HAP-1 (cell line): ENCODE data around the gene MN1.
A peak's percentile ranks its signal among the peaks of the same experiment; 100 is the strongest.
"Not testable (repeated sequence)": the region's sequence is repeated elsewhere in the genome, so short reads cannot be mapped to it uniquely, and the experiment has no call there.

Source experiments
- DNase-seq, 2 experiments: peaks; one replicate each; pipeline ENCODE4 v3.0.0-alpha.2; 2016 to 2020; ENCODE audit warnings: low spot score in 2 of 2
- H3K27me3 ChIP-seq: fragments of 250-450 bp; sonication (Bioruptor Pico); 2 replicates; pipeline ENCODE4 v1.5.1; 2020; ENCODE audit warnings: low read depth, mild to moderate bottlenecking, moderate library complexity
- H3K36me3 ChIP-seq: fragments of 250-450 bp; sonication (Bioruptor Pico); replicated peaks from 2 replicates; pipeline ENCODE4 v1.5.1; 2020; ENCODE audit warnings: mild to moderate bottlenecking
- H3K4me1 ChIP-seq: fragments of 250-450 bp; sonication (Bioruptor Pico); 2 replicates; pipeline ENCODE4 v1.5.1; 2020; ENCODE audit warnings: mild to moderate bottlenecking
- H3K4me3 ChIP-seq: fragments of 250-450 bp; sonication (Bioruptor Pico); 2 replicates; pipeline ENCODE4 v1.5.1; 2020; ENCODE audit warnings: mild to moderate bottlenecking, moderate library complexity
- H3K9me3 ChIP-seq: fragments of 250-450 bp; sonication (Bioruptor Pico); 2 replicates; pipeline ENCODE4 v1.5.1; 2020; ENCODE audit warnings: mild to moderate bottlenecking, moderate library complexity
- in situ Hi-C: fragments of 300-500 bp; cut with MboI; formaldehyde crosslinking; loops from 3 replicates; pipeline ENCODE4 v1.14.3; 2020; ENCODE audit warnings: low sequenced_read_pairs, inconsistent platforms, mixed read lengths

Gene MN1

DNA sequence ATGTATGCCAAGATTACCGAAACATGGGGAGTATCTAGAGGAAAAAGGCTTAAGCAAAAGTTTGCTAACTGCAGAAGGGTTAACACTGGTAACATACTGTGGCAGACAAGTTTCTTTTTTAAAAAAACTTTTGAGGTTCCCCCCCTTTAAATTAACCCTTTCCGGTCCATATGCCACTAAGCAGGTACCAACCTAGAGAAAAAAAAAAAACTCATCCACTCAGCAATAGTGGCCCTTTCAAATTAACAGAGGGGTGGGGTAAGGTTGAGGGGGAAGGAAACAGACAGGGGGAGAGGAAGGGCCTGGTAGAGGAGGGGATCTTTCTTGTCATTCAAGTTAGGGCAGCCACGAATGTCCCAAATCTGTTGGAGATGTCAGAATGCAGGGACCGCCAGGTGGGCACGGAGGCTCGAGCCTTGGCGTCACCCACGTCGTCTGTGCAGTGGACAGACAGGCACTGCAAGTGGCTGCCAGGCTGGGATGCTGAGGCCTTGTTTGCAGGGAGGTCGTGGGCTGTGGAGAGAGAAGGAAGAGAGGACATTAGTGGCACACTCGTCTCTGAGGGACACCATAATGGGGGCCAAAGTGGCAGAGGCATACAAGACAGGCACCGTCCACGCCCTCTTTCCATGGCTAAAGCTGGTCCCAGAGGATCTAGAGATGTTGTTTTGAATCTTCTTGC is 50.8 kb downstream of the MN1 start:
- H3K27me3 ChIP-seq: no peaks in the 10 kb centered on the region
- H3K36me3 ChIP-seq: no peaks in the 10 kb centered on the region
- in situ Hi-C loops: no loop called here
- no peaks in the 10 kb centered on the region for H3K9me3 ChIP-seq
- DNase-seq: no peak
- H3K4me1 ChIP-seq: peaks cover 5% of the 10 kb centered on the region
- H3K4me3 ChIP-seq: no peak overlapping the region

DNA sequence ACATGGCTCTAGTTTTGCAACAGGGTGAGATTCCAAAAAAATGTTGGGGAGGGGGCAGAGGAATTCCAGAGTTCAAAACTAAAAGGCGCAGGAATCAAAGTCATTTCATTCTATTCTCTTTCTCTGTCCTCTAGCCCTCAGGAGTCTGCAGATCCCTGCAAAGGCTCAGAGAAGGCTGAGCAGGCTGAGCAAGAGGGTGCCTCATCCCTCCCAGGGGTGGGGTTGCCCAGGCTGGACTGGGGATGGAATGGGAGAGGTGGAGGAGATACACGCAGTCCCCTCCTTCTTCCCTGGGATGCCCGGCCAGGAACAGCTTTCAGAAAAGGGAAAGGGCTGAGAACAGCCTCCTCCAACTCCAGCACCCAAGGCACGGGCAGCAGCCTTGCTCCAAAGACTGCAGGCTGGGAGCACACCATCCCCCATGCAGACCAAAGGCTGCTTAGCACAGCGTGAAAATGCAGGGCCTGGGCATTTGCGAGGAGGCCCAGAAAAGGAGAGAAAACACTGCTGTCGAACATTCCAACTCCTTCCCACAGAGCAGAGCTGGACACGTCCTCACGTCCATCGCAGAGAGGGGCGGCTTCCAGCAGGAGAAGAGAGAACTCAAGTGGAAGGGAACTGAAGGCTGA is 51.8 kb downstream of the MN1 start:
- peak in 1 of 2 experiments; percentile 37 for DNase-seq
- in situ Hi-C loops: no loop called here
- Histone ChIP-seq H3K4me1 (peaks cover 5% of the 10 kb centered on the region), H3K36me3 (no peaks in the 10 kb centered on the region), H3K27me3 (no peaks in the 10 kb centered on the region), H3K4me3 (no peak overlapping the region), H3K9me3 (no peaks in the 10 kb centered on the region)

GRCh38 chr22:27748751-27749191 is 52.8 kb downstream of the MN1 start:
- Histone ChIP-seq H3K36me3 (no peaks in the 10 kb centered on the region), H3K4me1 (peaks cover 5% of the 10 kb centered on the region), H3K9me3 (no peaks in the 10 kb centered on the region), H3K27me3 (no peaks in the 10 kb centered on the region), H3K4me3 (no peak overlapping the region)
- no peak for DNase-seq
- in situ Hi-C loops: no loop called here

DNA sequence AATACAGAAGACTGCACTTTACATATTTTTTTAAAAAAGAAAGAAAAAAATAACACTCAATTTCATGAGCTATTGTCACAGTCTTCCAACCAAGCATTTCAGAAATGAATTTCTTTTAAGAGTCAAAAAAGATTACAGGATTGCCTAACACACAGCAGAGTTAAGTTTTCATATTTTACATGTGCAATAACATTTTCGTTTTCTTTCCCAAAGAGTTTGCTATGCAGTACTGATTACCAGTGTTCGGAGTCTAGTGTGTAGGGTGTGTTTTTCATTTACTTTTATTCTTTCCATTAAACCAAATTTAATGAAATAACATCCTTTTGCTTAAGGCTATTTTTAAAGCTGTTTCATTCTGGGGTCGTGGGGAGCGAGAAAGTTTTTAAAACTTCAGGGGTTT is 53.2 kb downstream of the MN1 start:
- Histone ChIP-seq H3K36me3 (no peaks in the 10 kb centered on the region), H3K4me1 (peaks cover 5% of the 10 kb centered on the region), H3K27me3 (no peaks in the 10 kb centered on the region), H3K4me3 (no peak overlapping the region), H3K9me3 (no peaks in the 10 kb centered on the region)
- no peak for DNase-seq
- in situ Hi-C loops: no loop called here

DNA sequence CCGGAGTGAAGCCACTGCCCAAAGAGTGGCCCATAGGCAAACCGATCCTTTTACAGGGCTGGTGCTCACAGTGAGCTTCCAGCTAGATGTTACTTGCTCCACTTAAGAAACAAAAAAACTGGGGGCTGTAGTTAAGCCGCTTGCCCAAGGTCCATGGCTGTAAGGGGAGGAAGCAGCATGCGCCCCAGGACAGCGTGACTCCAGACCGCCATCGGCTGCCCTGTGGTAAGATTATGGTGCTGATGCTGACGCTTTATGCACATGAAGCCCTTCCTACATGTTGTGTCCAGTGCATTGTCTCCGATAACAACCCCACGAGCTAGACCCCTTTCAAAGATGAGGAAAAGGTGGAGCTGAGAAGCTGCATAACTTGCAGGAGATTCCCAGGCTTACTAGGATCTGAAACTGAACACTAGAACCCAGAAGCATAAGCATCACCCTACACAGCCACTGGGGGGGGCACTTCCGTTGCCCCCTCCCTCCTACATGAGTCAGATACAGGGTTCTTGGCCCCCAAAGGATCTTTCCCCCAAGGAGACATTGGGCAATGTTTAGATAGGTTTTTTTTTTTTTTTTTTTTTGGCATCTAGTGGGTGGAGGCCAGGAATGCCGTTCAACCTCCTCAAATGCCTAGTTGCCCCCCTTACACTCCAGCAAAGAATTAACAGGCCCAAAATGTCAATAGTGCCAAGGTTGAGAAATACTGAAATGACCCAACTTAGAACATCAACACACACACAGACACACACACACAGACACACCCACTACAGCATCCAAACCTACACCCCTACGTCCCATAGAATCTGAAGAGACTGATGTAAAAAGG is 53.9 kb downstream of the MN1 start:
- in situ Hi-C loops: no loop called here
- Histone ChIP-seq H3K27me3 (no peaks in the 10 kb centered on the region), H3K9me3 (no peaks in the 10 kb centered on the region), H3K4me1 (peaks cover 5% of the 10 kb centered on the region), H3K36me3 (no peaks in the 10 kb centered on the region), H3K4me3 (no peak overlapping the region)
- no peak for DNase-seq

- no peak for DNase-seq
- H3K9me3 ChIP-seq: no peaks in the 10 kb centered on the region
- H3K4me1 ChIP-seq: peaks cover 5% of the 10 kb centered on the region
- no peak overlapping the region for H3K4me3 ChIP-seq
- no peaks in the 10 kb centered on the region for H3K27me3 ChIP-seq
- in situ Hi-C loops: no loop called here
- no peaks in the 10 kb centered on the region for H3K36me3 ChIP-seq
Observed at GRCh38 chr22:27746918-27747317, 54.6 kb downstream of the MN1 start.

GRCh38 chr22:27745809-27746208 is 55.7 kb downstream of the MN1 start:
- no peaks in the 10 kb centered on the region for H3K36me3 ChIP-seq
- H3K27me3 ChIP-seq: no peaks in the 10 kb centered on the region
- no peak overlapping the region for H3K4me3 ChIP-seq
- H3K9me3 ChIP-seq: no peaks in the 10 kb centered on the region
- no peak for DNase-seq
- peaks cover under 1% of the 10 kb centered on the region; the same call in 1 of the 2 replicates for H3K4me1 ChIP-seq
- in situ Hi-C loops: no loop called here

DNA sequence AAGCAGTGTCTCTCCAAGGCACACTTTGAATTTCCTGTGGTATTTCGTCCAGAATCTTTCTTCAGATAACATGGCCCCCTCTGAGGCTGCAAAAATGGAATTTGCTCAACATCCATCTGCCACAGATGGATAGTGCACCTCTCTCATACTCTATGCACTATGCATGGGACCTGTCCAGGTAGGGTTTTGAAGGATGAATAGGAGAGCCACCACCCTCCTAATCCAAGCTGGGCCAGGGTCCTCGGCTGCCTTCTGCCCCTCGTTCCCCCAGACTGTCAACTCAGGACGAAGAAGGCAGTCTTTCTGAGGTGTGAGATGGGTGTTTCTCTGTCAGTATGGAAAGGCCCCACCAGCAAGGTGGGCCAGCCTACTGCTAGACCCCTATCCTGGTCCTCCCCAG is 56.4 kb downstream of the MN1 start:
- Histone ChIP-seq H3K4me3 (no peak overlapping the region), H3K4me1 (no peaks in the 10 kb centered on the region), H3K27me3 (no peaks in the 10 kb centered on the region), H3K9me3 (no peaks in the 10 kb centered on the region), H3K36me3 (no peaks in the 10 kb centered on the region)
- in situ Hi-C loops: no loop called here
- no peak for DNase-seq

GRCh38 chr22:27744078-27744477 is 57.5 kb downstream of the MN1 start:
- not testable (repeated sequence) for DNase-seq, H3K9me3 ChIP-seq

GRCh38 chr22:27740202-27740748 is 61.3 kb downstream of the MN1 start:
- in situ Hi-C loops: no loop called here
- no peaks in the 10 kb centered on the region for H3K4me1 ChIP-seq
- H3K36me3 ChIP-seq: no peaks in the 10 kb centered on the region
- no peak for DNase-seq
- H3K9me3 ChIP-seq: peaks cover 7% of the 10 kb centered on the region
- H3K27me3 ChIP-seq: no peaks in the 10 kb centered on the region
- H3K4me3 ChIP-seq: no peak overlapping the region

More at GRCh38 chr22:27744078-27744477, 57.5 kb downstream of the MN1 start:
- H3K27me3 ChIP-seq, H3K4me1 ChIP-seq, H3K36me3 ChIP-seq, in situ Hi-C loops, H3K4me3 ChIP-seq: not testable (repeated sequence)

DNA sequence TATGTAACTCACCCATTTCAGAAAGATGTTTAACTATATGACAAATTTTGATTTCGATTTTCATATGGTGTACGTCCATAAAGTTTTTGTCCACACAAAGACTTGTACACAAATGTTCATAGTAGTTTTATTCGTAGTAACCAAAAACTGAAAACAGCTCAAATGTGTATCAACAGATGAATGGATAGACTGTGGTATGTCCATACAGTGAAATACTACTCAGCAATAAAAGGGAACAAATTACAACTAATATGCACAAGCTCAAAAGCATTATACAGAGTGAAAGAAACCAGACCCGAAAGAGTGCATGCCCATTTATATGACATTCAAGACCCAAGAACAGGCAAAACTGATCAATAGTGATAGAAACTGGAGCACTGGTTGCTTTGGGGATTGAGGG is 64.0 kb downstream of the MN1 start:
- peaks cover 7% of the 10 kb centered on the region for H3K9me3 ChIP-seq
- in situ Hi-C loops: no loop called here
- H3K27me3 ChIP-seq: no peaks in the 10 kb centered on the region
- no peaks in the 10 kb centered on the region for H3K4me1 ChIP-seq
- no peaks in the 10 kb centered on the region for H3K36me3 ChIP-seq
- no peak overlapping the region for H3K4me3 ChIP-seq
- no peak for DNase-seq

GRCh38 chr22:27734066-27734465 is 67.5 kb downstream of the MN1 start:
- Histone ChIP-seq H3K9me3 (peaks cover 7% of the 10 kb centered on the region), H3K36me3 (no peaks in the 10 kb centered on the region), H3K4me3 (no peak overlapping the region), H3K4me1 (no peaks in the 10 kb centered on the region), H3K27me3 (no peaks in the 10 kb centered on the region)
- DNase-seq: no peak
- in situ Hi-C loops: no loop called here

DNA sequence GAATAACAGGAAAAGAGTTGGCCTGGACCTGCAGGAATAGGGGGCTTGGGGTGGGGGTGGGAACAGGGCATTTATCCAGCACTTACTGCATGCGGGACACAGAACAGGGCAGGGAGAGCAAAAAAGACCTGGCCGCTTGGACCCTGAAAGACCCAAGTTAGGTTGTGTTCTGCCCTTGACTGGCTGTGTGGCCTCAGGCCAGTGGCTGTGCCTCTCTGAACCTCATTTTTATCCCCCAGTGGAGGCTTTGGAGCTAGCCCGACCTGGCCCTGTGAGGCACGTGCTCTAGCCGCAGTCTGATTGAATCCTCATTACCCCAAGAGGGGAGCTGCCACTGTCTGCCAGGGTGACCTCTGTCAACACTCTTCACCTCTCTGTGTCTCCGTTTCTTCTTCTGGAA is 68.7 kb downstream of the MN1 start:
- peaks cover 2% of the 10 kb centered on the region for H3K4me1 ChIP-seq
- in situ Hi-C loops: no loop called here
- H3K27me3 ChIP-seq: no peaks in the 10 kb centered on the region
- no peaks in the 10 kb centered on the region for H3K36me3 ChIP-seq
- peaks cover 4% of the 10 kb centered on the region; the same call in 1 of the 2 replicates for H3K9me3 ChIP-seq
- no peak overlapping the region for H3K4me3 ChIP-seq
- no peak for DNase-seq

- Histone ChIP-seq H3K4me3 (no peak overlapping the region), H3K4me1 (peaks cover 6% of the 10 kb centered on the region), H3K36me3 (no peaks in the 10 kb centered on the region), H3K9me3 (no peaks in the 10 kb centered on the region), H3K27me3 (no peaks in the 10 kb centered on the region)
- DNase-seq: no peak
- in situ Hi-C loops: no loop called here
Observed at GRCh38 chr22:27732391-27732790, 69.2 kb downstream of the MN1 start.
